ENCODE results near the gene XPO5. TPM values are rescaled to one million over a fixed set of nuclear protein-coding genes. Genes with fewer than 3 reads are reported as not detected.

XPO5 gene
- total RNA-seq, 1 experiment from 2014 or later, result 97.8 TPM

GRCh38 chr6:43495409-43495941, 80.4 kb downstream of the XPO5 start (continued):
- TF ChIP-seq IRF2 (CRISPR knock-in tag; IDR thresholded peaks at IDR 0.05; ENCODE audit: borderline replicate concordance, low read depth) (no peak), E2F1 (CRISPR knock-in tag; IDR thresholded peaks at IDR 0.05) (no peak), E2F5 (CRISPR knock-in tag; IDR thresholded peaks at IDR 0.05) (no peak), MLX (CRISPR knock-in tag; IDR thresholded peaks at IDR 0.05) (no peak), ZBTB43 (CRISPR knock-in tag; IDR thresholded peaks at IDR 0.05) (no peak), PRDM15 (CRISPR knock-in tag; IDR thresholded peaks at IDR 0.05) (no peak), NR2C2 (CRISPR knock-in tag; IDR thresholded peaks at IDR 0.05) (no peak), NR3C1 (CRISPR knock-in tag; conservative IDR thresholded peaks at IDR 0.05; ENCODE audit: low read depth) (no peak)

GRCh38 chr6:43494766-43495165, 81.1 kb downstream of the XPO5 start:
- CTCF ChIA-PET, result interaction anchor here (0.6 to 7.2 kb wide), 7 partner anchors 9 to 139 kb away, joined by 3 to 75 read pairs (median 12); partner anchors contain the start of genes DLK2, LRRC73 and TJAP1
- ATAC-seq, result no peak
- Mint-ChIP-seq H3K27me3 (ENCODE audit: low read depth) (no peaks in the 10 kb centered on the region), H3K36me3 (peaks cover 14% of the 10 kb centered on the region), H3K4me3 (no peak overlapping the region), H3K9me3 (no peaks in the 10 kb centered on the region), H3K4me1 (peaks cover 38% of the 10 kb centered on the region), H3K27ac (no peak overlapping the region)
- no peak for DNase-seq (ENCODE audit: low spot score)
- no peak for TF ChIP-seq CREB1 (CRISPR knock-in tag; IDR thresholded peaks at IDR 0.05)
- no peak for TF ChIP-seq ZNF263 (CRISPR knock-in tag; IDR thresholded peaks at IDR 0.05; ENCODE audit: low read depth)
- TF ChIP-seq ZMAT4 (CRISPR knock-in tag; IDR thresholded peaks at IDR 0.05), result no peak
- no peak for TF ChIP-seq FOXJ3 (CRISPR knock-in tag; IDR thresholded peaks at IDR 0.05; ENCODE audit: borderline replicate concordance)
- TF ChIP-seq SP1 (CRISPR knock-in tag; conservative IDR thresholded peaks at IDR 0.05), result no peak
- no peak for TF ChIP-seq NR2C2 (CRISPR knock-in tag; IDR thresholded peaks at IDR 0.05)
- TF ChIP-seq FOXP1 (CRISPR knock-in tag; IDR thresholded peaks at IDR 0.05; ENCODE audit: borderline replicate concordance), result no peak
- no peak for TF ChIP-seq ZNF138 (CRISPR knock-in tag; conservative IDR thresholded peaks at IDR 0.05)
- no peak for TF ChIP-seq ZNF317 (CRISPR knock-in tag; IDR thresholded peaks at IDR 0.05; ENCODE audit: borderline replicate concordance, low read depth)
- no peak for TF ChIP-seq NR1H2 (CRISPR knock-in tag; IDR thresholded peaks at IDR 0.05)
- TF ChIP-seq E2F4 (CRISPR knock-in tag; IDR thresholded peaks at IDR 0.05; ENCODE audit: borderline replicate concordance, low read depth), result no peak
- no peak for TF ChIP-seq GABPB1 (CRISPR knock-in tag; IDR thresholded peaks at IDR 0.05)
- TF ChIP-seq MYBL2 (CRISPR knock-in tag; IDR thresholded peaks at IDR 0.05), result no peak
- POLR2A ChIA-PET, result no interaction called here

All from WTC11 (cell line).